IMR-90 (cell line): ENCODE measurements around the gene MB21D2. TPM values are rescaled to one million over a fixed set of nuclear protein-coding genes. Genes with fewer than 3 reads are reported as not detected.

Source experiments
- ATAC-seq: fragments of 200-7000 bp; cut with Tn5 transposase; 2 replicates; pipeline ENCODE4 v1.9.1; 2020; ENCODE audit warnings: low read depth, mild to moderate bottlenecking, moderate library complexity
- BruUV-seq: library from RNA; stranded (reverse); fragments of 400-500 nt; replicated peaks from 2 replicates; lab custom pipeline; 2021; lab: Mats Ljungman, UMichigan
- CTCF ChIA-PET: fragments of 300-600 bp; formaldehyde crosslinking; extraction: SDS; loops from one replicate; lab custom pipeline; 2021; ENCODE audit warnings: antibody characterized with exemption; lab: Yijun Ruan, JAX
- POLR2A ChIA-PET: fragments of 300-600 bp; sonication (Branson Sonifier 250); formaldehyde crosslinking; loops from one replicate; lab custom pipeline; 2022; ENCODE audit warnings: antibody characterized with exemption; ENCODE audit not compliant: unreplicated experiment; lab: Charles Lee
- DNase-seq: peaks from one replicate; pipeline ENCODE4 v3.0.0; 2013
- H2AFZ ChIP-seq: replicated peaks from 2 replicates; pipeline ENCODE3; 2013; ENCODE audit warnings: low read length, mild to moderate bottlenecking; ENCODE audit not compliant: poor library complexity
- H2AK5ac ChIP-seq: 2 replicates; pipeline ENCODE4 v1.6.1; 2013; ENCODE audit warnings: low read depth, low read length, inconsistent platforms
- H2AK9ac ChIP-seq: replicated peaks from 2 replicates; pipeline ENCODE3; 2013; ENCODE audit warnings: mild to moderate bottlenecking, low read depth, low read length, moderate library complexity; ENCODE audit not compliant: poor library complexity
- H2BK120ac ChIP-seq: 2 replicates; pipeline ENCODE4 v1.6.1; 2013; ENCODE audit warnings: low read depth, low read length, inconsistent platforms
- H2BK15ac ChIP-seq: 3 replicates; pipeline ENCODE4 v1.6.1; 2013; ENCODE audit warnings: low read depth, low read length, inconsistent platforms
- H2BK20ac ChIP-seq: 2 replicates; pipeline ENCODE4 v1.6.1; 2013; ENCODE audit warnings: low read depth, mild to moderate bottlenecking, inconsistent platforms, low read length, moderate library complexity
- H2BK5ac ChIP-seq: 2 replicates; pipeline ENCODE4 v1.6.1; 2013; ENCODE audit warnings: mild to moderate bottlenecking, low read depth, low read length, inconsistent platforms; ENCODE audit not compliant: poor library complexity, severe bottlenecking
- H3K14ac ChIP-seq: replicated peaks from 2 replicates; pipeline ENCODE4 v1.6.1; 2013; ENCODE audit warnings: low read depth, low read length, inconsistent platforms
- H3K18ac ChIP-seq: 2 replicates; pipeline ENCODE4 v1.6.1; 2013; ENCODE audit warnings: low read depth, low read length, control low read depth
- H3K23ac ChIP-seq: 2 replicates; pipeline ENCODE4 v1.6.1; 2013; ENCODE audit warnings: low read depth, low read length, inconsistent platforms
- H3K27ac ChIP-seq: 2 replicates; pipeline ENCODE4 v1.5.1; 2013; ENCODE audit warnings: mild to moderate bottlenecking, control low read depth, low read length; ENCODE audit not compliant: insufficient read depth
- H3K27me3 ChIP-seq: 2 replicates; pipeline ENCODE4 v1.6.1; 2013; ENCODE audit warnings: low read length; ENCODE audit not compliant: control insufficient read depth, insufficient read depth
- H3K36me3 ChIP-seq: 2 replicates; pipeline ENCODE4 v1.6.1; 2013; ENCODE audit warnings: low read length, mixed read lengths; ENCODE audit not compliant: control insufficient read depth, insufficient read depth
- H3K4ac ChIP-seq: 2 replicates; pipeline ENCODE4 v1.6.1; 2013; ENCODE audit warnings: low read depth, low read length, inconsistent platforms
- H3K4me1 ChIP-seq: 2 replicates; pipeline ENCODE4 v1.6.1; 2013; ENCODE audit warnings: low read length, mixed read lengths; ENCODE audit not compliant: control insufficient read depth, insufficient read depth
- H3K4me2 ChIP-seq: 2 replicates; pipeline ENCODE4 v1.6.1; 2013; ENCODE audit warnings: low read depth, mild to moderate bottlenecking, control low read depth, low read length, moderate library complexity
- H3K4me3 ChIP-seq: 2 replicates; pipeline ENCODE4 v1.5.1; 2013; ENCODE audit warnings: low read depth, mild to moderate bottlenecking, control low read depth, low read length, moderate library complexity; ENCODE audit not compliant: insufficient read depth
- H3K56ac ChIP-seq: 2 replicates; pipeline ENCODE4 v1.6.1; 2013; ENCODE audit warnings: low read length, inconsistent platforms; ENCODE audit not compliant: insufficient read depth; ENCODE audit errors: extremely low read depth
- H3K79me1 ChIP-seq, 2 experiments: 2 replicates each; pipeline ENCODE4 v1.6.1; 2013; ENCODE audit warnings: low read length in 2 of 2, inconsistent platforms in 1 of 2, low read depth in 1 of 2
- H3K9ac ChIP-seq: 2 replicates; pipeline ENCODE4 v1.6.1; 2013; ENCODE audit warnings: low read depth, low read length, control low read depth
- H3K9me1 ChIP-seq: 2 replicates; pipeline ENCODE4 v1.6.1; 2013; ENCODE audit warnings: low read length, inconsistent platforms; ENCODE audit not compliant: insufficient read depth
- H3K9me3 ChIP-seq: 2 replicates; pipeline ENCODE4 v1.6.1; 2013; ENCODE audit warnings: low read length; ENCODE audit not compliant: control insufficient read depth, insufficient read depth
- H4K20me1 ChIP-seq: 2 replicates; pipeline ENCODE4 v1.6.1; 2013; ENCODE audit warnings: low read length, inconsistent platforms; ENCODE audit not compliant: insufficient read depth
- H4K5ac ChIP-seq: 2 replicates; pipeline ENCODE4 v1.6.1; 2013; ENCODE audit warnings: mild to moderate bottlenecking, low read depth, low read length, control low read depth
- H4K8ac ChIP-seq, 2 experiments: 2 replicates each; pipeline ENCODE4 v1.6.1; 2013; ENCODE audit warnings: low read depth in 2 of 2, low read length in 2 of 2, control low read depth in 1 of 2, inconsistent platforms in 1 of 2
- H4K91ac ChIP-seq: 2 replicates; pipeline ENCODE4 v1.6.1; 2013; ENCODE audit warnings: low read depth, low read length, inconsistent platforms; ENCODE audit not compliant: insufficient read depth
- CEBPB ChIP-seq: IDR thresholded peaks from 2 replicates; pipeline ENCODE4 v1.6.1; 2012; ENCODE audit warnings: low read depth, low read length, improper control_type of control experiment
- ELK1 ChIP-seq: fragments of 150-350 bp; IDR thresholded peaks from 2 replicates; pipeline ENCODE4 v1.6.1; 2016; ENCODE audit warnings: low read depth, mild to moderate bottlenecking, low read length, moderate library complexity, borderline replicate concordance
- FOS ChIP-seq: fragments of 150-350 bp; IDR thresholded peaks from 2 replicates; pipeline ENCODE4 v1.6.1; 2016; ENCODE audit warnings: low read depth, low read length
- MAFK ChIP-seq: IDR thresholded peaks from 2 replicates; pipeline ENCODE4 v1.6.1; 2012; ENCODE audit warnings: low read depth, low read length, improper control_type of control experiment
- NFE2L2 ChIP-seq: fragments of 150-350 bp; IDR thresholded peaks from 2 replicates; pipeline ENCODE4 v1.6.1; 2016; ENCODE audit warnings: low read depth, mild to moderate bottlenecking, low read length
- POLR2A ChIP-seq: IDR thresholded peaks from 2 replicates; pipeline ENCODE4 v1.6.1; 2012; ENCODE audit warnings: mild to moderate bottlenecking, low read depth, low read length
- SMC3 ChIP-seq: fragments of 150-350 bp; IDR thresholded peaks from 2 replicates; pipeline ENCODE4 v1.6.1; 2016; ENCODE audit warnings: low read depth, mild to moderate bottlenecking, antibody characterized with exemption, low read length, moderate library complexity
- WGBS, 2 experiments: methylation state at CpG; one replicate each; pipeline versions ENCODE4 v1.1.5 to v1.1.7; 2013; ENCODE audit warnings: missing lambda C conversion rate in 2 of 2; ENCODE audit not compliant: insufficient read length in 1 of 2; ENCODE audit errors: extremely low coverage in 2 of 2; 5-methylcytosine and 5-hydroxymethylcytosine counted together
- dilution Hi-C: fragments of 300-500 bp; cut with HindIII; formaldehyde crosslinking; loops from one replicate; pipeline ENCODE4 v1.14.3; 2018; ENCODE audit warnings: low sequenced_read_pairs; ENCODE audit not compliant: unreplicated experiment
- in situ Hi-C: fragments of 300-500 bp; cut with MboI; formaldehyde crosslinking; loops from 3 replicates; pipeline ENCODE4 v1.14.3; 2019; ENCODE audit warnings: low sequenced_read_pairs, inconsistent platforms, mixed read lengths
- intact Hi-C: fragments of 100-400 bp; cut with micrococcal nuclease; formaldehyde crosslinking; loops from 2 replicates; pipeline ENCODE4 v1.10.0; 2022
- polyA plus RNA-seq, 3 experiments: library from polyadenylated mRNA; depleted of rRNA; stranded (reverse); fragments of >200 nt; gene quantifications; 2 replicates each; pipeline ENCODE4 v1.2.3, GENCODE V29; 2012; ENCODE audit warnings: low replicate concordance in 1 of 3
- total RNA-seq: library from RNA; depleted of rRNA; stranded (reverse); fragments of >200 nt; gene quantifications from 2 replicates; pipeline ENCODE4 v1.2.3, GENCODE V29; 2012

Gene MB21D2
- total and polyA plus RNA-seq, 2 of the 4 experiments (the other 2 are of a cell fraction) = 13.6 to 44.8 TPM

GRCh38 chr3:192879346-192880031 lies 38.2 kb downstream of the MB21D2 start:
- CTCF ChIA-PET = interaction anchor here (0.6 to 1.8 kb wide), 2 partner anchors 9 to 1725 kb away, joined by 3 to 4 read pairs; no protein-coding TSS in a partner anchor
- H3K4me2 ChIP-seq = peak overlapping the region; percentile 11; the same call in 1 of the 2 replicates

More at GRCh38 chr3:192879346-192880031, 38.2 kb downstream of the MB21D2 start:
- H3K27me3 ChIP-seq = no peaks in the 10 kb centered on the region
- no peak overlapping the region for H3K4me3 ChIP-seq
- H4K8ac ChIP-seq = peak overlapping the region; percentile 44 to 74; a peak in 3 of 4 replicates
- H3K56ac ChIP-seq = peak overlapping the region; percentile 49; the same call in 1 of the 2 replicates
- peak overlapping the region; percentile 35 for H2AFZ ChIP-seq
- peak overlapping the region; percentile 31; the same call in 1 of the 2 replicates for H3K18ac ChIP-seq
- 0 out of 2 replicates have a peak, but pooled peaks cover 2% of the 10 kb centered on the region for H3K9me3 ChIP-seq
- H3K9me1 ChIP-seq = peaks cover 24% of the 10 kb centered on the region
- peak overlapping the region; percentile 80; the same call in 1 of the 3 replicates for H2BK15ac ChIP-seq
- peak overlapping the region; percentile 82 for H3K4ac ChIP-seq
- H3K79me1 ChIP-seq = peaks cover 34 to 63% of the 10 kb centered on the region in 2 experiments
- H3K4me1 ChIP-seq = peaks cover 14% of the 10 kb centered on the region
- BruUV-seq = no TSS peak
- peak overlapping the region; percentile 84 for H2BK120ac ChIP-seq
- in situ Hi-C loops (loop anchor here (25.0 kb wide), 1 partner anchor 1542 kb away; the partner anchor contains the start of genes CCDC50 and UTS2B), dilution Hi-C loops (no loop called here), intact Hi-C loops (loop anchor here (1.0 to 2.0 kb wide), 2 partner anchors 37 to 48 kb away; partner anchors contain the start of gene MB21D2)
- peak overlapping the region; percentile 88 for H2AK5ac ChIP-seq
- H3K9ac ChIP-seq = no peak overlapping the region
- DNase-seq (peak; percentile 96), ATAC-seq (peak; percentile 82)
- H4K5ac ChIP-seq = peak overlapping the region; percentile 7
- H2AK9ac ChIP-seq = peak overlapping the region; percentile 21
- H3K23ac ChIP-seq = peak overlapping the region; percentile 77
- no peaks in the 10 kb centered on the region for H4K20me1 ChIP-seq
- TF ChIP-seq CEBPB = peak; percentile 78
- TF ChIP-seq MAFK = no peak
- no peak for TF ChIP-seq POLR2A
- no peak for TF ChIP-seq NFE2L2
- TF ChIP-seq SMC3 = no peak
- TF ChIP-seq ELK1 = no peak
- TF ChIP-seq FOS = peak; percentile 37; the same call in 1 of the 2 replicates
- H3K14ac ChIP-seq = peak overlapping the region; percentile 20
- H3K27ac ChIP-seq = peak overlapping the region; percentile 49
- WGBS, 2 experiments = no CpG with 5 or more reads among the region's 8 CpGs
- H2BK5ac ChIP-seq = peak overlapping the region; percentile 74
- POLR2A ChIA-PET = no interaction called here
- H3K36me3 ChIP-seq = no peaks in the 10 kb centered on the region
- peak overlapping the region; percentile 90 for H4K91ac ChIP-seq
- H2BK20ac ChIP-seq = peak overlapping the region; percentile 92
